ENCODE data around the gene ZNF155.

DNA sequence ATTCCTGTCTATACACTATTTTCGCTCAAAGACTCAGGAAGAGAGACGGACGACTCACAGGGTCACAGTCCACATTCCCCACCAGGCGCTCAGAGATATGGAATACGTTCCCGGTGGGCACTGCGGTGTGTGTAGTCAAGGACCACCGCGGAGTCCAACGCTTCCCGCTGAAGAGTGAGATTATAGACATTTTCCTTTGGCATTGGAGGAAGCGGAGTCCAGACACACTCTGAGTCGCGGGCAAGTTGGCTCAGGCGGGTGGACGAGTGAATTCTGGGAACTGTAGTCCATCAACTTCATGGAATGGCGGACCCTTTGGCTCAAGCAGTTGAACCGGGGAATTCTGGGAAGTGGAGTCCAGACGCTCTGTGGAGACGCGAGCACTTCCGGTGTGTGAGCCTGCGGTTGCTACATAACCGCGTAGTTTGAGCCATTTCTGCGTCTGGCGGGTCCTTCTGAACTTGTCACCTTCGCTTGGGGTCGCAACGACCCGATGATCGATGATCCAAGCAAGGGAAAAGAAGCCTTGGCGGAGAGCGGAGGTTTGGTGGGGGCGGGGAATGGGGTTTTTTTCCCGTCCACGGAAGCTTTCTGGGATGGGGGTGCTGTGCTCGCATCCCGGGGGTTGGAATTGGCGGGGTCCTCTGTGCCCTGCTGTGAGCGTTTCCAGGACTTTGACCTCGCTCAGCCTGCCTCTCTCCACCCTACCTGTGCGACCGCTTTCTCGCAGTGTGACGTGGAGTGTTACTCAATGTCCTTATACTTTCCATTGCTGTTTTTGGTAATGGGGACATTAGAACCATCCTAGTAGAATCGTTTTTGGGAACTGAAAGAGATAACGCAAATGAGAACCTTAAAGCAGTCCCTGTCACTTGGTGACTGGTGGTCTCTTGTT, 18.8 kb downstream of the ZNF155 start, which contains the start of gene ZNF230:
- no peak for TF ChIP-seq EZH2 (IDR thresholded peaks at IDR 0.05)
- TF ChIP-seq, protein P1, sequence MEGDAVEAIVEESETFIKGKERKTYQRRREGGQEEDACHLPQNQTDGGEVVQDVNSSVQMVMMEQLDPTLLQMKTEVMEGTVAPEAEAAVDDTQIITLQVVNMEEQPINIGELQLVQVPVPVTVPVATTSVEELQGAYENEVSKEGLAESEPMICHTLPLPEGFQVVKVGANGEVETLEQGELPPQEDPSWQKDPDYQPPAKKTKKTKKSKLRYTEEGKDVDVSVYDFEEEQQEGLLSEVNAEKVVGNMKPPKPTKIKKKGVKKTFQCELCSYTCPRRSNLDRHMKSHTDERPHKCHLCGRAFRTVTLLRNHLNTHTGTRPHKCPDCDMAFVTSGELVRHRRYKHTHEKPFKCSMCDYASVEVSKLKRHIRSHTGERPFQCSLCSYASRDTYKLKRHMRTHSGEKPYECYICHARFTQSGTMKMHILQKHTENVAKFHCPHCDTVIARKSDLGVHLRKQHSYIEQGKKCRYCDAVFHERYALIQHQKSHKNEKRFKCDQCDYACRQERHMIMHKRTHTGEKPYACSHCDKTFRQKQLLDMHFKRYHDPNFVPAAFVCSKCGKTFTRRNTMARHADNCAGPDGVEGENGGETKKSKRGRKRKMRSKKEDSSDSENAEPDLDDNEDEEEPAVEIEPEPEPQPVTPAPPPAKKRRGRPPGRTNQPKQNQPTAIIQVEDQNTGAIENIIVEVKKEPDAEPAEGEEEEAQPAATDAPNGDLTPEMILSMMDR (IDR thresholded peaks at IDR 0.05) = no peak

Data from neural progenitor cell (in vitro differentiated cells).